Activated naive CD4-positive, alpha-beta T cell treated with anti-CD3 and anti-CD28 coated beads, Interleukin-2, amount 50 U/mL, for 72 hours (primary cell): ENCODE results near the gene DNMT3L. TPM values are rescaled to one million over a fixed set of nuclear protein-coding genes. Genes with fewer than 3 reads are reported as not detected.

Experiments
- total RNA-seq, 2 donors: library from RNA; stranded (reverse); gene quantifications; one replicate each; pipeline ENCODE4 v1.2.3, GENCODE V29; 2022

The DNMT3L gene
- total RNA-seq, 2 donors from 2014 or later, result not detected

Other genes starting within 250 kb of the DNMT3L start
- 10 to 100 TPM; 49.2 to 59.5 TPM for gene TRAPPC10, start 249.6 kb downstream of the DNMT3L start, total RNA-seq
- gene PWP2, start 154.5 kb downstream of the DNMT3L start, total RNA-seq, result 10 to 100 TPM; 38.6 to 51.6 TPM
- 10 to 100 TPM; 35.3 to 76.8 TPM for gene GATD3, start 128.2 kb downstream of the DNMT3L start, total RNA-seq
- 1 to 10 TPM; 2.1 to 4.1 TPM for gene ICOSLG, start 21.0 kb downstream of the DNMT3L start, total RNA-seq
- not detected for gene AIRE, start 24.0 kb upstream of the DNMT3L start, total RNA-seq
- 100 to 1,000 TPM in 1 of 2 donors, 10 to 100 TPM in 1; 88.8 to 223 TPM for gene PFKL, start 38.2 kb upstream of the DNMT3L start, total RNA-seq
- gene CFAP410, start 77.5 kb upstream of the DNMT3L start, total RNA-seq, result 10 to 100 TPM; 16.5 to 17.3 TPM
- 10 to 100 TPM in 1 of 2 donors, 1 to 10 TPM in 1; 8.5 to 16.3 TPM for gene TRPM2, start 91.7 kb upstream of the DNMT3L start, total RNA-seq
- 1 to 10 TPM; 4.8 to 5.6 TPM for gene LRRC3, start 193.6 kb upstream of the DNMT3L start, total RNA-seq